ENCODE results near the gene CASP10.

GRCh38 chr2:201262718-201263117 is 79.8 kb downstream of the CASP10 start:
- TF ChIP-seq, protein P1, sequence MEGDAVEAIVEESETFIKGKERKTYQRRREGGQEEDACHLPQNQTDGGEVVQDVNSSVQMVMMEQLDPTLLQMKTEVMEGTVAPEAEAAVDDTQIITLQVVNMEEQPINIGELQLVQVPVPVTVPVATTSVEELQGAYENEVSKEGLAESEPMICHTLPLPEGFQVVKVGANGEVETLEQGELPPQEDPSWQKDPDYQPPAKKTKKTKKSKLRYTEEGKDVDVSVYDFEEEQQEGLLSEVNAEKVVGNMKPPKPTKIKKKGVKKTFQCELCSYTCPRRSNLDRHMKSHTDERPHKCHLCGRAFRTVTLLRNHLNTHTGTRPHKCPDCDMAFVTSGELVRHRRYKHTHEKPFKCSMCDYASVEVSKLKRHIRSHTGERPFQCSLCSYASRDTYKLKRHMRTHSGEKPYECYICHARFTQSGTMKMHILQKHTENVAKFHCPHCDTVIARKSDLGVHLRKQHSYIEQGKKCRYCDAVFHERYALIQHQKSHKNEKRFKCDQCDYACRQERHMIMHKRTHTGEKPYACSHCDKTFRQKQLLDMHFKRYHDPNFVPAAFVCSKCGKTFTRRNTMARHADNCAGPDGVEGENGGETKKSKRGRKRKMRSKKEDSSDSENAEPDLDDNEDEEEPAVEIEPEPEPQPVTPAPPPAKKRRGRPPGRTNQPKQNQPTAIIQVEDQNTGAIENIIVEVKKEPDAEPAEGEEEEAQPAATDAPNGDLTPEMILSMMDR (IDR thresholded peaks at IDR 0.05) = no peak
- TF ChIP-seq POLR2A (IDR thresholded peaks at IDR 0.05) = no peak
